ENCODE data around the gene NOS1AP. TPM values are rescaled to one million over a fixed set of nuclear protein-coding genes. Genes with fewer than 3 reads are reported as not detected.

NOS1AP gene
- total RNA-seq, 2 experiments from 2014 or later, result 0.18 TPM

DNA sequence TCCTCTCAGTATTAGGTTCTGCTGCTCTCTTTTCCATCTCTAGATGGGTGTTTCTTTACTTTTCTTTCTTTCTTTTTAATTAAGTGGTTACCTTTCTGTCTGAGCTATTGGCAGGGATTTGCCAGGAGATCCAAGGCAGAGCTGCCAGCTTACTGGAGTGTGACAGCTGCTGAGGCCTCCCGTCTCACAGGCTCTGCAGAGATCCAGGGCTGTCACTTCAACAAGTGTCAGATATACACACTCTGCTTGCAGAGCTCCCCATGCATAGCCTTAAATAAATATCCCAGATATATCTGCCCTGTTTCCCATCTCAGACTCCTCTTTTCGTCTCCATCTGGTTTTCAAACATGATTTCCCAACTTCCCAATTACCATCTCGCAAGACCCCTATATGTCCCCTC, 124.3 kb downstream of the NOS1AP start:
- H3K4me3 Mint-ChIP-seq, result no peak overlapping the region
- CTCF ChIA-PET, result no interaction called here
- DNase-seq (no peak), ATAC-seq (no peak)
- POLR2A ChIA-PET, result no interaction called here
- no peak for TF ChIP-seq CTCF (IDR thresholded peaks at IDR 0.05)
- H3K36me3 Mint-ChIP-seq (ENCODE audit: low read depth), result no peaks in the 10 kb centered on the region
- H3K9me3 Mint-ChIP-seq, result no peaks in the 10 kb centered on the region
- no peak overlapping the region for H3K27ac Mint-ChIP-seq
- H3K27me3 Mint-ChIP-seq, result peaks cover 6% of the 10 kb centered on the region
- no peaks in the 10 kb centered on the region for H3K4me1 Mint-ChIP-seq (ENCODE audit: low read depth)
- intact Hi-C loops (cut with micrococcal nuclease), result no loop called here

DNA sequence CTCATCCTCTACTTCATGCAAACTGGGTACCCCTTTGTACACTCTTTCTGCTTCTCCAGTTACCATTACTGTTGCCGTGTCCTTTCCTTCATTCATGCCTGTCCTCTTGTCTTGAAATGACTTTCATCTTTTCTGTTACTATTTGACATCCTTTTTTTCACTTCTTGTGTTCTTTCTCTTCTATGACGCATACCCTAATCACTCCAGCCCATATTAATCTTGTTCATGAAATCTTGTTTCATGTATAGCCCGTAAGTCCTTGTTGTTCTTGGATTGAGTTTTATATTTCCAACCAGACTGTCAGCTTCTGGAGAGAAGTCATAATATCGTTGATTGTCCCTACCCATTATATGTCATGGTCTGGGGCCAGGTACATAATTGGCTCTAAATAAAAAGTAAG, 126.1 kb downstream of the NOS1AP start:
- no peak for DNase-seq
- H3K4me3 Mint-ChIP-seq, result no peak overlapping the region
- intact Hi-C loops (cut with micrococcal nuclease), result no loop called here
- H3K27ac Mint-ChIP-seq, result no peak overlapping the region
- POLR2A ChIA-PET, result interaction anchor here (0.5 kb wide), 1 partner anchor 29 kb away, joined by 3 read pairs; no protein-coding TSS in a partner anchor
- no peaks in the 10 kb centered on the region for H3K36me3 Mint-ChIP-seq (ENCODE audit: low read depth)
- TF ChIP-seq CTCF (IDR thresholded peaks at IDR 0.05), result no peak
- peaks cover 6% of the 10 kb centered on the region for H3K27me3 Mint-ChIP-seq
- no peaks in the 10 kb centered on the region for H3K4me1 Mint-ChIP-seq (ENCODE audit: low read depth)
- H3K9me3 Mint-ChIP-seq, result no peaks in the 10 kb centered on the region
- no peak for ATAC-seq
- CTCF ChIA-PET, result no interaction called here

- peaks cover 3% of the 10 kb centered on the region for H3K27me3 Mint-ChIP-seq
- H3K4me3 Mint-ChIP-seq, result no peak overlapping the region
- no peaks in the 10 kb centered on the region for H3K36me3 Mint-ChIP-seq (ENCODE audit: low read depth)
- no peaks in the 10 kb centered on the region for H3K4me1 Mint-ChIP-seq (ENCODE audit: low read depth)
- ATAC-seq, result no peak
- no peaks in the 10 kb centered on the region for H3K9me3 Mint-ChIP-seq
- intact Hi-C loops (cut with micrococcal nuclease), result no loop called here
- no peak for TF ChIP-seq CTCF (IDR thresholded peaks at IDR 0.05)
- ChIA-PET POLR2A (interaction anchor here (0.6 kb wide), 1 partner anchor 78 kb away, joined by 3 read pairs; no protein-coding TSS in a partner anchor), CTCF (no interaction called here)
- no peak for DNase-seq
- H3K27ac Mint-ChIP-seq, result no peak overlapping the region
Measured at GRCh38 chr1:162196387-162196786, 126.9 kb downstream of the NOS1AP start.

DNA sequence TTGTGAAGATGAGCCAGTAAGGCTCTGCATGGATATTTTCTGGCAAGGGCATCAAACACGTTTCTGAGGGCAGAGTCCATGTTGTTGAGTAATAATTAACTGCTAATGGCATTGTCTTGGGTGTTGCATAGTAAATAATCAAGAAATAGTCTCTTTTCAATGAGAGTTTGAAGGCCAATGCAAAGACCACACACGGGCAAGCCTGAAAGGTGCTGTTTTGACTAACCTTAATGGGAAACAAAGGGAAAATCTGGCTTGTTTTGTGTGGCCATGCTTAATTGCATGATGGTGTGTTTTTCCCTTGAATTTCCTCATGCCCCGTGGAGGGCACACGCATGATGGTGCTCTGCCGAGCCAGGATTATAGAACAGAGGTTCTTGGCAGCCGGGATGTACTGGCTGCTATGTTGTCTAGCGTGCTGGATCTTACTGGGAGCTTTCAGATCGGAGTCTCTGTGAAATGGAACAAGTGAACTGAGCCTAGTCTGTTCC, 127.6 kb downstream of the NOS1AP start:
- Mint-ChIP-seq H3K9me3 (no peaks in the 10 kb centered on the region), H3K27ac (no peak overlapping the region), H3K4me3 (no peak overlapping the region), H3K4me1 (ENCODE audit: low read depth) (no peaks in the 10 kb centered on the region), H3K36me3 (ENCODE audit: low read depth) (no peaks in the 10 kb centered on the region), H3K27me3 (peaks cover 3% of the 10 kb centered on the region)
- ATAC-seq (no peak), DNase-seq (no peak)
- CTCF ChIA-PET, result no interaction called here
- POLR2A ChIA-PET, result interaction anchor here (0.6 kb wide), 1 partner anchor 313 kb away, joined by 3 read pairs; no protein-coding TSS in a partner anchor
- intact Hi-C loops (cut with micrococcal nuclease), result no loop called here
- TF ChIP-seq CTCF (IDR thresholded peaks at IDR 0.05), result no peak

GRCh38 chr1:162197615-162198421, 128.3 kb downstream of the NOS1AP start:
- Mint-ChIP-seq H3K9me3 (no peaks in the 10 kb centered on the region), H3K4me1 (ENCODE audit: low read depth) (no peaks in the 10 kb centered on the region), H3K27ac (no peak overlapping the region), H3K36me3 (ENCODE audit: low read depth) (no peaks in the 10 kb centered on the region), H3K4me3 (no peak overlapping the region), H3K27me3 (peaks cover 5% of the 10 kb centered on the region)
- no peak for TF ChIP-seq CTCF (IDR thresholded peaks at IDR 0.05)
- ATAC-seq, result no peak
- ChIA-PET CTCF (no interaction called here), POLR2A (interaction anchor here (0.6 kb wide), 1 partner anchor 314 kb away, joined by 3 read pairs; no protein-coding TSS in a partner anchor)
- DNase-seq, result no peak
- intact Hi-C loops (cut with micrococcal nuclease), result no loop called here

All from activated CD8-positive, alpha-beta T cell treated with anti-CD3 and anti-CD28 coated beads for 36 hours (primary cell).